ENCODE measurements around the gene NXPE3. TPM values are rescaled to one million over a fixed set of nuclear protein-coding genes. Genes with fewer than 3 reads are reported as not detected.

NXPE3 gene
- total RNA-seq, 1 donor = 11.2 TPM

- Histone ChIP-seq H3K27ac (ENCODE audit: low read depth, low read length) (no peak overlapping the region), H2AFZ (ENCODE audit: low read length) (no peak overlapping the region), H3K4me1 (ENCODE audit: insufficient read depth, low read length) (peaks cover 17% of the 10 kb centered on the region), H3K4me3 (ENCODE audit: insufficient read depth, low read length) (no peak overlapping the region), H3K27me3 (ENCODE audit: insufficient read depth, low read length) (no peaks in the 10 kb centered on the region), H4K20me1 (ENCODE audit: insufficient read depth, low read length) (no peaks in the 10 kb centered on the region), H3K9me3 (ENCODE audit: low read depth, low read length) (no peaks in the 10 kb centered on the region), H3K4me2 (ENCODE audit: insufficient read depth, low read length) (no peak overlapping the region), H3K36me3 (ENCODE audit: insufficient read depth, low read length) (no peaks in the 10 kb centered on the region), H3K79me2 (ENCODE audit: insufficient read depth, low read length) (no peaks in the 10 kb centered on the region)
- no peak for DNase-seq (ENCODE audit: insufficient read length, low spot score, missing footprints)
- no peak for TF ChIP-seq CTCF (IDR thresholded peaks at IDR 0.05; ENCODE audit: extremely low read depth, low read depth, low read length)
Observed at GRCh38 chr3:101870138-101870537, 91.1 kb downstream of the NXPE3 start.

GRCh38 chr3:101873619-101874018 lies 94.6 kb downstream of the NXPE3 start:
- peak overlapping the region; percentile 47 for H2AFZ ChIP-seq (ENCODE audit: low read length)
- no peaks in the 10 kb centered on the region for H3K9me3 ChIP-seq (ENCODE audit: low read depth, low read length)
- no peaks in the 10 kb centered on the region for H4K20me1 ChIP-seq (ENCODE audit: insufficient read depth, low read length)
- DNase-seq (ENCODE audit: insufficient read length, low spot score, missing footprints) = peak; percentile 93
- peaks cover 8% of the 10 kb centered on the region for H3K4me1 ChIP-seq (ENCODE audit: insufficient read depth, low read length)
- TF ChIP-seq CTCF (IDR thresholded peaks at IDR 0.05; ENCODE audit: extremely low read depth, low read depth, low read length) = no peak
- H3K27me3 ChIP-seq (ENCODE audit: insufficient read depth, low read length) = no peaks in the 10 kb centered on the region
- H3K4me2 ChIP-seq (ENCODE audit: insufficient read depth, low read length) = no peak overlapping the region
- no peaks in the 10 kb centered on the region for H3K79me2 ChIP-seq (ENCODE audit: insufficient read depth, low read length)
- no peak overlapping the region for H3K4me3 ChIP-seq (ENCODE audit: insufficient read depth, low read length)
- peak overlapping the region; percentile 17 for H3K27ac ChIP-seq (ENCODE audit: low read depth, low read length)
- H3K36me3 ChIP-seq (ENCODE audit: insufficient read depth, low read length) = no peaks in the 10 kb centered on the region

GRCh38 chr3:101876142-101876541 lies 97.1 kb downstream of the NXPE3 start:
- Histone ChIP-seq H3K4me1 (ENCODE audit: insufficient read depth, low read length) (peaks cover 5% of the 10 kb centered on the region), H3K27me3 (ENCODE audit: insufficient read depth, low read length) (no peaks in the 10 kb centered on the region), H3K36me3 (ENCODE audit: insufficient read depth, low read length) (no peaks in the 10 kb centered on the region), H3K27ac (ENCODE audit: low read depth, low read length) (no peak overlapping the region), H3K9me3 (ENCODE audit: low read depth, low read length) (no peaks in the 10 kb centered on the region), H4K20me1 (ENCODE audit: insufficient read depth, low read length) (no peaks in the 10 kb centered on the region), H3K79me2 (ENCODE audit: insufficient read depth, low read length) (no peaks in the 10 kb centered on the region), H3K4me2 (ENCODE audit: insufficient read depth, low read length) (no peak overlapping the region), H2AFZ (ENCODE audit: low read length) (peak overlapping the region; percentile 43), H3K4me3 (ENCODE audit: insufficient read depth, low read length) (no peak overlapping the region)
- DNase-seq (ENCODE audit: insufficient read length, low spot score, missing footprints) = peak; percentile 65
- TF ChIP-seq CTCF (IDR thresholded peaks at IDR 0.05; ENCODE audit: extremely low read depth, low read depth, low read length) = no peak

Other genes with a start within 250 kb of the NXPE3 start
- gene TRMT10C, start 217.3 kb upstream of the NXPE3 start, total RNA-seq = 25.0 and 25.6 TPM in 2 replicates
- gene PCNP, start 205.0 kb upstream of the NXPE3 start, total RNA-seq = 92.6 and 93.4 TPM in 2 replicates
- gene ZBTB11, start 102.1 kb upstream of the NXPE3 start, total RNA-seq = 22.8 and 23.3 TPM in 2 replicates
- 1,105 and 1,475 TPM in 2 replicates for gene RPL24, start 92.5 kb upstream of the NXPE3 start, total RNA-seq
- 10.6 and 10.9 TPM in 2 replicates for gene CEP97, start 54.6 kb upstream of the NXPE3 start, total RNA-seq
- gene NFKBIZ, start 70.3 kb downstream of the NXPE3 start, total RNA-seq = 51.9 and 55.0 TPM in 2 replicates